TTC549 (cell line): ENCODE data around the gene PARD3.

Experiments
- FAIRE-seq: peaks from 2 replicates; lab custom pipeline; 2012; peaks lifted over from hg19 to GRCh38; lab: Jason Lieb, UNC

Gene PARD3

DNA sequence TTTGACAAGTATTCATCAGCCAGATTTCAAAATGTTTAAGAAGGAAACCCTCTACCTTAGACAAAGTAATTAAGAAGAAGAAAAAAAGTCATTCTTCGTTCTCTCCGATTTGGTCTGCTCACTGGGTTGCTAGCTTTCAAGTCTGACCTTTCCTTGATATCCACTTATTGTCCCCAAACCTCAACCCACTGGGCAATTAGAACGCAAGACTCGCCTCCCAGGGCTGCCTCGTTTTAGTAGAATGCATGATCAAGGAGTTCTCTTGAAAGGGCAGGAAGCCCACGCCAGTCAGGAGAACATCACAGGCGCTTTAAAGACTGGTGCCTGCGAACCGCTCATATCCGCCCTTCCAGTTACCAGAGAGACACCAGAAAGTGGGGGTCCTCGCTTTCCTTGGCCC lies 637.7 kb downstream of the PARD3 start:
- FAIRE-seq = no peak

DNA sequence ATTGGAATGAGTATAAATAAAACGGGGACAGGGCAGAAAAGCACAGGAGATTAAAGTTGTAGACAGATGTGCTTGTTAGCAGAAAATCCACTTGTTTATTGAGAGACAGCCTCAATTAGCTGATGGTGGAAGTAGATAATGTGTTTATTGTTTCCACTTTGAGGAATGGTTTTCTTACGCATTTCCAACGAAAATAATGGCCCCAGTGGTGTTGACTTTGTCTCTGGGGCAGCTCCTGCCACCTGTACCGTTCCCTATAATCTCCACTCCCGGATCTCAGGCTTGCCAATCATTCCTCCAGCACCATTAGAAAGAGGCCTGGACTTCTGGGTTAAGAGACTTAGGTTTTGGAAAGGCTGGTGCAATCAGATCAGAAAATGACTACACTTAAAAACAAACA lies 638.7 kb downstream of the PARD3 start:
- FAIRE-seq = no peak

- no peak for FAIRE-seq
Measured at GRCh38 chr10:34175121-34175520, 640.0 kb downstream of the PARD3 start.

DNA sequence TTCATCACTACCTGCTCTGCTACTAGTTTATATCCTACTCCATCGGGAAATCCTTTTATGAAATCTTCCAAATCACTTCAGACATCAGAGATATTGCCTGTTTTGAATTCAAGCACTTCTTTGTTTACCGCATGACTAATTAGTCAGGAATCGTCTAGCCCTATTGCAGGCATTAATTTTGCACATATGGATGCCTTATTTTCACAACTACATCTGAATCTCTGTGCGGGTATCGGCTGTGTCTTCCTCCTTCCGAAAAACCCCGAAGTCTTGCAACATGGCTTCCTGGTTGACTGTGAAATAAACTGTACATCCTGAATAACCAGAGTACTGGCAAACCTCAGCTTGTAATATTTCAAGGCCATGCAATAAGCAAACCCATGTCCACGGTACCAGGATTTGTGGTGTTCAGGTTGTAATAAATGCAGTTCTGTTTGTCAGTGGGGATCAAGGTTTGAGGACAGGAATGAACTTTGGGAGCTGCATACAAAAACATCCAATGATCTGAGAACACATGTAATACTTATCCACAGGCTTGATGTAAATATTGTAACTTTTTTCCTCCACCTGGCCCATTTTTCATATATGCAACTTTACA lies 642.1 kb downstream of the PARD3 start:
- no peak for FAIRE-seq

DNA sequence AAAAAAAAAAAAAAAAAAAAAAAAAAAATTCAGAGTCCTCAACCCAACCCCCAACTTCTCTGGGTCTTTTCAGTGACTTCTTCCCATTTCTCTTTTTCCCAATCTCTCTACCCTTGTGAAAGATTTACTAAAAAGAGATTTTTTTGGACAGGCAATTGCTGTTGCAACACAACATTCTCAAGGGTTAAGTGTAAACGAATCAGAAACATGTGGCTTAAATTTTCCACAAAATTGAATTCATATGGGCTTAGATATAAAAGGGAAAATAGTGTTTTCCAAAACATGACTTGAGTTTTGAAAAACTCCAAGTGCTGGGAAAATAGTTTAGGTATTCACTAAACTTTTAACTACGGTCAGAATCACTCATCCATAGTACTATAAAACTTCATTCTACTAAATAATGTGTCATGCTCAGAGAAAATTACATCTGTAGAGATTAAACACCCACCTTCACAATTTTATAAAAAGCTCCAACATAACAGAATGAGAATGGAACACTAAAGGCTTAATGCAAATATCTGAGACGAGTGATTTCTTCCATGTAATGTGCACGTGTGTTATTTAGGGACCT lies 643.1 kb downstream of the PARD3 start:
- FAIRE-seq = no peak

DNA sequence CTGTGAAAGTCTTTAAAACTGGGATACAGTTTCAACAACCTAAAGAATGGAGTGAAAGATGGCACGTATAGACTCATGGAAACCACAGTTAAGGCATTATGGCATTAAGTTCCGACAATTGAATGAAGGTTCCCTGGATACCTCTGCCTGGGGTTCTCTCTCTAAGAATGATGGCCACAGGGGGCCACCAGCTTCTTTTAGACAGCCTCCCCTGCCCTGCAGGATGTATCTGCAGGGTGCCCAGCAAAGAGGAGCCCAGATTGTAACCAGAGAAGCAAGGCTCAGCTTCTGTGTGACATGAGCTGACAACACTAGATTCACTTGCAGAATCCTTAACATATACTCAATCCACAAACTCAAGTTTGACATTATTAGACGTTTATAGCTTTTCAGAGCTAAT lies 645.4 kb downstream of the PARD3 start:
- FAIRE-seq = no peak

DNA sequence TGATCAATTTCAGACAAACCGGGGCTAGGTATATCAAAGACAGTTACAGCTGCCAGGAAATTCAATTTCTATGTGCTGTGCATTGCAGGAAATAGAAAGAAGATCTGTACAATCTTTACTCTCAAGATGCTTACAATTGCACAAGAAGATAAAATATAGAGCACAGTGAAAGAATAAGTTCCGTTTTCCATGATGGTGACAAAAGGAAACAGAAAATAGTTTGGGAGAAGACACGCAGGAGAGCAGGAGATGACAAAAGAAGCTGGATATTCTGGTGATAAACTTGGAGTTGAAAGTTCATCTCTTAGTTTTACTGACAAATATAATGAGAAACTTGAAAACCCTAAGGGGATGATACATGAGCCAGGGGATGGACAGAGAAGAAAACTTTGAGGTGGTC lies 646.0 kb downstream of the PARD3 start:
- FAIRE-seq = no peak

DNA sequence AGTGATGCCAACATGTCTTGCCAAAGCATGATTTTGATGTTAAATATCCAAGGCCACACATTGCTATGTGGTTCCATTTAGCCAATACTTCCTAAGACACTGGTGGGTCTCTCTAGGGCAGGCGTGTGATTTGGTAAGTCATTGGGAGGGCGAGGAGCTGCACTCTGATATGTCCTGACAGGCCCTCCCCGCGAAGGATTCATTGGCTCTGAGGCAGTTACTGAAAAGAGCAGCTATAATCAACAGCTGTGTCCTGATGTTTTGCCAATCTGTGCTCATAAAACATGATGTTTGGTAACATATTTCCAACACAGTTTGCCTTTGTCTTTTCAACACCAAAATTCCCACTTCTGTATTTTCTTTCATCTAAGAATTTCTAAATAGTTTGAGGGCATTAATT lies 646.7 kb downstream of the PARD3 start:
- FAIRE-seq = no peak

DNA sequence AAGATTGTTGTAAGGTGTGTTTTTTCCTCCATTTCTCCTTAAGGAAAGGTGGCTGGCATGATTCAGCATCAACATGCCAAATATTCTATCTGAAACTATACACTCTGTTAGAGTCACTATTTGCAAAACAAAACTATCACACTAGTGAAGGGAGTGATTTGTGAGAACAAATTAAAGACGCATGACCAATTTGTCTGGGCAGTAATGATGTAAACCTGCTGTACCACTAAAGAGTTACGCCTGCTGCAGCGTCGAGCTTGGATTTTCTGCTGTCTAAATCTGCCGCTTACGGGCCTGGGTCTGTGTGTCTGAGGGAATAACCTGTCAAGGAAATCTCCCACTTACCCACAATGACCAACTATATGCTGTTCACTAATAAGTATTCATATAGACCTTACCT lies 648.3 kb downstream of the PARD3 start:
- FAIRE-seq = no peak

DNA sequence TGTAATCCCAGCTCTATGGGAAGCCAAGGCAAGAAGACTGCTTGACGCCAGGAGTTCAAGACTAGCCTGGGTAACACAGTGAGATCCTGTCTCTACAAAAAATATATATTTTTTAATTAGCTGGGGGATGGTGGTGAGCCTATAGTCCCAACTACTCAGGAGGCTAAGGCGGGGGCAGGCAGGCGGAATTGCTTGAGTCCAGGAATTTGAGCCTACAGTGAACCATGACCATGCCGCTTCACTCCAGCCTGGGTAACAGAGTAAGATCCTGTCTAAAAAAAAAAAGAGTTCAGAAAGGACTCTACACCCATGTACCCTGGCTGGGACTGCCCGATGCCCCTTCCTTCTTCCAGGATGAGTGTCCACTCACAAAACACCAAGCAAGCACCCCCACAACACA lies 648.7 kb downstream of the PARD3 start:
- no peak for FAIRE-seq

DNA sequence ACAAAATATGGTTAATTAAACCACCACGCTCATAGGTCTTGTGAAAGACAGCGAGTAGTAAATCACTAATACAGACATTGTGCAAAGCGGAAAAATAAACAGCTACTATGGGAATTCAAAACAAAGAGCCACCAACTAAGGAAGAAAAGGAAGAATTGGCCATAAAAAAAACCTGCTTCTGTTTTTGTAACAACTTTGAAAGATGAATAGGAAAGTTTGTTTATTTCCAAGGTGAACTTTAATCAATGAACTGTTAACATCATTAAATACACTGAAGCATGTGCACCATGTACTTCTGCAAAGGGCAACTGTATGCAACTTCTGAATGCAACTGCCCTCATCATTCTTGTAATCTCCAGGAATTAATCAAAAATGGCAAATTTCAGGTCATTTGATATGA lies 651.1 kb downstream of the PARD3 start:
- no peak for FAIRE-seq

DNA sequence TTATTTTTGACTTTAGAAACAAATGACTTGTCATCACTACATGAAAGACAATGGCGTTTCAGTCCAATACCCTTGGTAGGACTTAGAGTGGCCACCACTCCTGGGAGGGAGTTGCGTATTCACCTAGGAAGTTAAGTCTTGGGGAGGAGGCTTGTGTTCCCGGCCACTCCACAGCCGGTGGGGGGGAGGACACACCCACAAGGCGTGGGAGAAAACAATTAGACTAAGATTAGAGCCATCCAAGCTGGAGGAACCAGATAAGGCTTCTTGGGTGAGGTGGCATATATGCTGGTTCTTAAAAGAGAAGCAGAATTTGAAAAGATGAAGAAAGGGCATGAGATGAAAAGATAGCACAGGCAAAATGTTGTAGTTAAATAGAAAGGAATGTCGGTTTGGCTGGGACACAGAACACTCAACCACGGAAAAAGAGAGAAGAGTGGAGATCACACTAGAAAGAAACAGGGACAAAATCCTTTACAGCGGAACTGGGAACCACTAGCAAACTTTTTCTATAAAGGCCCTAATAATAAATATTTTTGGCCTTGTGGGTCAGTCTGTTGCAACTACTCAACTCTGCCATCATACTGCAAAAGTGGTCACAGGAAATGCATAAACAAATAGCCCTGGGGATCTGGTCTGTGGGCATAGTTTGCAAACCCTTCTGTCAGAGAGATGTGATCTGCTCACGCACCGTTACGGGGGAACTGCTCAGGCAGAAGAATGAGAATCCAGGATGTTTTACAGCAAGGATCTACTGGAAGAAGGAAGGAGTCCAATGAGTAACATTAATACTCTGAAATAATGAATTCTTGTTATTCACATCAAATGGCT lies 651.8 kb downstream of the PARD3 start:
- FAIRE-seq = no peak

- FAIRE-seq = no peak
Measured at GRCh38 chr10:34161777-34162370, 653.2 kb downstream of the PARD3 start.

DNA sequence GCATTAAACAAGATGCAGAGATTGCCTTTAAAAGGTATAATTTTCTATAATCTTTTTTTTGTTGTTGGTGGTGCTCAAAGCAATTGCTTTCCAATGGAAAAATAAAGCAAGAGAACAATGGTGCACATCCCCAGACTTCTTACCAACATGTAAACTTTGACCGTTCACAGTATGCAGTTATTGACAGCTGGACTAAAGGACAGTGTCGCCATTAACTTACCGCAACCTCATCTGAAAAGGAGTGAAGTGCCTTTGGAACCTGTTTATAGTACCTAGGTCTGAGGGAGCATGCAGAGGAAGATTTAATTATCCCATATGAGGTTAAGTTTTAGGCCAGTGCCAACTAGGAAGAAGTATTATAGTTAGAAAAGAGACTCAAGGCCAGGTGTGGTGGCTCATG lies 654.5 kb downstream of the PARD3 start:
- no peak for FAIRE-seq

GRCh38 chr10:34157501-34157900 lies 657.6 kb downstream of the PARD3 start:
- FAIRE-seq = no peak

DNA sequence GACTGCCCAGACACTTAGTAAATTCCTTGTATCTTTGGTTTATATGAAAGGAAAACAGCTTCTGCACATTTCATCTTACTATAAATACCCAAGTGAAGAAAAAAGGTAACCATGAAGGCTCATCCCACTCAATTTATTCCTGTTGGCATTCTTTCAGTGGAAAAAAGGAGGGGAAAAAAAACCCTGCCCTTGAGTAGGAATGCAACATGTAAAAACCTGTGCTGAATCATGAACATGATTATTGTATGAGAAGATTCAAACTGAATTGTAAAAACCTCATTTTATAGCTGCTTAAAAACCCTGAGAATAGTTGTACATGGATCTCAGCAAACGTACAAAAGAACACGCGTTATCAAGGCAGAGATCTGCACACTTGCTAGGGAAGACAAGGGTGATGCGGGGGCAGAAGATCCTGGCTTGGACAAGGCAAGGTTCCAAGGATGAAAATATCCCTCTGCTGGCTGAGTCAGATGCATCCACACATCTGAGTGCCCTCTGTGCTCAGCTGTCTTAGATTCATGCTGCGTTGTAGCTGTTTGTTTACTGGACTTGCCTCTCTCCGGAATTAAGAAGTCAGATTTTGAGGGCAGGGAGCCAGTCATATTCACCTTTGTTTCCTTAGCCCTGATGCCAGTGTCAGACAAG lies 658.2 kb downstream of the PARD3 start:
- FAIRE-seq = no peak

- FAIRE-seq = no peak
Measured at GRCh38 chr10:34155812-34156211, 659.3 kb downstream of the PARD3 start.

GRCh38 chr10:34154383-34154900 lies 660.7 kb downstream of the PARD3 start:
- no peak for FAIRE-seq

DNA sequence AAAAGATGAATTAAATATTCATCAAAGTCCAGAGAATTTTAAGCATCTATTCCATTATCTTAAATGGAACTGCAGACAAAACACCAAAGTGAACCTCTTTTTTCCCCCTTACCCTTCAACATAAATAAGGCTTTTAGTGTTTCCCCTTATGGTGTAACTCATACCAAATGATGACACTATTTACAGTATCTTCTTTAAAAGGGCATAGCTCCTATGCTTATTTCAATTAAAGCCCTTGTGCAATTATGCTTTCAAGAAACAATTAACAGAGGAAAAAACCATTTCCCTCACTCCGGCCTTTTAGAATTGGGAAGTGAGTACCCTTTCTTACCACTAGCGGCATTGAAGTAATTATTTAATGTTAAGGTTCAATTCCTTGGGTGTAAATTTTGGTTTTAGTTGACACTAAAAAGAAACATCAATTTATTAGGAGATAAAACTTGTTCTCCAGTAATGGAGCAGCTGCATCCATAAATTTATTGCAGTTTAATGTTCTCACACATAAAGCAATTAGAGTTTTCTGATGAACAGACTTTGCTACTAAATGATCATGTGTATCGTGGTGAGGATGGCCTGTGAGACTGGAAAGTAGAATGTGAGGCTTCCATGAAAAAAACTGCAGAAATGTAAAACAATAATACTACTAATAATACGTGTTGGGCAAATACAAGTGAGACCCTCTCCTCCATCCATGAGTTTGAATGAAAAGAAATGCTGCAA lies 661.3 kb downstream of the PARD3 start:
- FAIRE-seq = no peak

- FAIRE-seq = no peak
Measured at GRCh38 chr10:34152434-34152833, 662.7 kb downstream of the PARD3 start.

GRCh38 chr10:34151931-34152330 lies 663.2 kb downstream of the PARD3 start:
- FAIRE-seq = no peak

GRCh38 chr10:34151481-34151880 lies 663.6 kb downstream of the PARD3 start:
- no peak for FAIRE-seq
